ENCODE data around the gene ARHGAP31.
"Not testable (repeated sequence)": the region's sequence is repeated elsewhere in the genome, so short reads cannot be mapped to it uniquely, and the experiment has no call there.

Gene ARHGAP31, protein sequence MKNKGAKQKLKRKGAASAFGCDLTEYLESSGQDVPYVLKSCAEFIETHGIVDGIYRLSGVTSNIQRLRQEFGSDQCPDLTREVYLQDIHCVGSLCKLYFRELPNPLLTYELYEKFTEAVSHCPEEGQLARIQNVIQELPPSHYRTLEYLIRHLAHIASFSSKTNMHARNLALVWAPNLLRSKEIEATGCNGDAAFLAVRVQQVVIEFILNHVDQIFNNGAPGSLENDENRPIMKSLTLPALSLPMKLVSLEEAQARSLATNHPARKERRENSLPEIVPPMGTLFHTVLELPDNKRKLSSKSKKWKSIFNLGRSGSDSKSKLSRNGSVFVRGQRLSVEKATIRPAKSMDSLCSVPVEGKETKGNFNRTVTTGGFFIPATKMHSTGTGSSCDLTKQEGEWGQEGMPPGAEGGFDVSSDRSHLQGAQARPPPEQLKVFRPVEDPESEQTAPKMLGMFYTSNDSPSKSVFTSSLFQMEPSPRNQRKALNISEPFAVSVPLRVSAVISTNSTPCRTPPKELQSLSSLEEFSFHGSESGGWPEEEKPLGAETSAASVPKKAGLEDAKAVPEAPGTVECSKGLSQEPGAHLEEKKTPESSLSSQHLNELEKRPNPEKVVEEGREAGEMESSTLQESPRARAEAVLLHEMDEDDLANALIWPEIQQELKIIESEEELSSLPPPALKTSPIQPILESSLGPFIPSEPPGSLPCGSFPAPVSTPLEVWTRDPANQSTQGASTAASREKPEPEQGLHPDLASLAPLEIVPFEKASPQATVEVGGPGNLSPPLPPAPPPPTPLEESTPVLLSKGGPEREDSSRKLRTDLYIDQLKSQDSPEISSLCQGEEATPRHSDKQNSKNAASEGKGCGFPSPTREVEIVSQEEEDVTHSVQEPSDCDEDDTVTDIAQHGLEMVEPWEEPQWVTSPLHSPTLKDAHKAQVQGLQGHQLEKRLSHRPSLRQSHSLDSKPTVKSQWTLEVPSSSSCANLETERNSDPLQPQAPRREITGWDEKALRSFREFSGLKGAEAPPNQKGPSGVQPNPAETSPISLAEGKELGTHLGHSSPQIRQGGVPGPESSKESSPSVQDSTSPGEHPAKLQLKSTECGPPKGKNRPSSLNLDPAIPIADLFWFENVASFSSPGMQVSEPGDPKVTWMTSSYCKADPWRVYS (N-terminal part only)

DNA sequence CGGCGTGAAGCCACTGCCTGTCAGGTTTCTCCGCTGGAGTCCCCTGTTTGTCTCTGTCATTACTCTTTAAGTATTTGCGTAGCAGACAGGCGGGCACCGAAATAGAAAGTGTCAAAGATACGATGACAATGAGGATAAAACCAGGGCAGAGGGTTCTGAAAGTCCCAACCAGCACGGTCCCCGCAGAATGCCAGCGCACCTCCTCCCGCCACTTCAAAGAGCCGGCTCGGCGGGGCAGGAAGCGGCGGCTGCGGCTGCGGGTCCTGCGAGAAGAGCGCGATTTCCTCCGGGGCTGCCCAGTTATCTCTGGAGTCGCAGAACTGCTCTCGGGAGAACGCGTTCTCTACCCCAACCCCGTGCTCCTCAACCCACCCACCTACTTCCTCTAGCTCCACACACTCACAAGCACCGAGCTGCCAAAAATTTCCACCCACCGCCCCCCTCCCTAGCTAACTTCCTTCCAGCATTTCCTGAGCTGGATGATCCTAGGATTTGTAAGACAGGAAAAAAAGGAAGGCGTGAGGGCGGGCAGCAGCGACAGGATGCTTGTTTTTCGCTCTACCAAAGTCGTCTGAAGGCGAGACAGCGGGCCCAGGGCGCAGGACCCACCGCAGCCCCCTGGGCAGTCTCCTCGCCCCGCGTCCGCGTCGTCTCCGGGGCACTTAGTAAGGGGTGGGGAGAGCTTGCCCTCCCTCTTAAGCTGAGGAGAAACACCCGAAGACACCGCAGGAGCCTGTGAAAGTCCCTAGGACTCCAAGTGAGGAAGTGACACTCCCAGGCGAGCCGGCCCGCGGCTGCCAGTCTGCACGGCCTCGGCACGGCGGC is at the start of gene ARHGAP31:
ARHGAP31 (plus strand) TSS at position 513 of the 825 bp plus-strand sequence. CDS start 522 bp downstream, outside the sequence.
- peak; percentile 14 for DNase-seq

DNA sequence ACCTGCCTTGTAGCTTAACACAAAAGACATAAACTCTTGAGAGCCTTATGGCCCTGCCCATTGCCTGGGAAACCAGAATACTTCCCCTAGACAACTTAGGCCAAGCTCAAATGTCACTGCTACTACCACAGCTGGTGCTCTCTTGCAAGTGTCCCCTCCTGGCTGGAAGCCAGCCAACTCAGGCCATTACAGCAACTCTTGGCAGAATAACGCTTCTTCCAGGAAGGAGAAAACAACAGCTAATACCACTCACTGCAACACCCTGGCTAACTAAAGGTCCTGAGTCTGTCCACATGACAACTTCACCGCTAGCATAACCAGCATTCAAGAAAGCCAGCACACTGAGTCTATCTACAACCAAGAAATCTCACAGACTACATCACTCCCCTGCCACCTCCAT is 48.4 kb upstream of the ARHGAP31 start:
- DNase-seq, result no peak

DNA sequence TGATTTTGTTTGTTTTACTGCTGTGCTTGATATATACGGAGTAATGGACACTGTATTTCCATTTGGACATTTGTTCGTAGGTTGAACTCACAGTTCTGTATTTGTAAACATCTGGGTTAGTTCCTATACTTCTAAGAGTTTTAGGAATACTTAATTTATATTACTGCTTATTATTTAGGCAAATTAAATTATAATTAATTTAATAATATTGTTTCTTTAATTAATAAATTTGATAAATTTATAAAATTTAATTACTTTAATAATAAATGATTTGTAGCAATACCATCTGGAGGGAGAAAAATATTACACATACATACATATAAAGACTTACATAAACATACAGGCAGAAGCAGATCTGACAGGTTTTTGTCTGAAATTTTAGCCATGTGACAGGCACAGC is 39.0 kb upstream of the ARHGAP31 start:
- no peak for DNase-seq

DNA sequence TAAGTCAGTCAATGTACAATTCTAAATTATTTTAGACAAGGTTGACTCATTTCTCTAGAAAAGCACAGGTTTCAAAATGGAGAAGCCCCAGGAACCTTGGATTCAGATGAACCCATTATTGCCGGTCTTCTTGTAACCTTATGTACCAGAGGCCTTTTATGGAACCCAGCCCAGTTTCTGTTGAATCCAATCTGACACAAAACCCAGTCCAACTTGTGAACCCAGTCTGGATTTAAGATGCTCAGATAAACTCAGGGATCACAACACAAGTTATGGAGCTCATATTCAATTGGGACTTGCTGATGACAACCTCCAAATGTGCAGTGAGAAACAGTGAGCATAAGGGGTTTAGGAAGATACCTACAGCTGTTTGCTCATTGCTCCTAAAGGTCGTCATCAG is 37.1 kb upstream of the ARHGAP31 start:
- DNase-seq, result no peak

DNA sequence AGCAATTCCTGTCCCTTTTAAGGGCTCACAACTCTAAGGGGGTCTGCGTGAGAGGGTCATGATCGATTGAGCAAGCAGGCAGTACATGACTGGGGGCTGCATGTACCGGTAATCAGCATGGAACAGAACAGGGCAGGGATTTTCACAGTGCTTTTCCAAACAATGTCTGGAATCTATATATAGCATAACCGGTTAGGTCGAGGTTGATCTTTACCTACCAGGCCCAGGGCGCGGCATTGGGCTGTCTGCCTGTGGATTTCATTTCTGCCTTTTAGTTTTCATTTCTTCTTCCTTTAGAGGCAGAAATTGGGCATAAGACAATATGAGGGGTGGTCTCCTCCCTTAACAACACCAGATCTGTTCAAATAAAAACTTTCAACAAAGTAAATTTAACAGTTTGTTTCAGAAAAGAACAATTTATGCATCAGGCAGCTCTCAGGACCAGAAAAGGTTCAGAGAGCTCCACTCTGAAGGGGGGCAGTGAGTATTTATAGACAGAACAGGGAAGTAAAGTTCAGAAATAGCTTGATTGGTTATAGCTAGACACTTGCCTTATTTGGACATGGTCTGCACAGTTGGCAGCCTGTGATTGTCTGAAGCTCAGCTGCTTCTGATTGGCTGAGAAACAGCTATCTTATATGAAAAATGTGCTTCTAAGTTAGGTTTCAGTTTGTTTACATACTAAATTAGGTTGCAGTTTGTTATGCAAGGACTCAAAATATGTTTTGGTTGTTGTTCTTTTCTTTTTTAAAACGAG is 36.4 kb upstream of the ARHGAP31 start:
- DNase-seq, result no peak

DNA sequence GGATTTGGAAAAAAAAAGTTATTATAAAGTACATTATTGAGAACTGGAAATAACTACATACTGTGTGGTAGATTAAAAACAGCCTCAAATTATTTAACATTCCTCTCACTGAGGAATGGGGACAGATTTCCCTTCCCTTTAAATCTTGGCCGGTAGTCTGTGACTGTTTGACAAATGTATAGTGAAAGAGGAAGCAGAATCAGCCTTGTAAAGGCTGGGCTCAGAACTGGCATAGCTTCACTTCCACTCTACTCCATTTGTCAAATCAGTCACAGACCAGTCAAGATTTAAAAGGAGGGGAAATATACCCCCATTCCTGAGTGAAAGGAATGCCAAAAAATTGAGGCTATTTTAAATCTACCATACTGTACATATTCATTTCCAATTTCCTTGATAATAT is 35.3 kb upstream of the ARHGAP31 start:
- DNase-seq, result no peak

DNA sequence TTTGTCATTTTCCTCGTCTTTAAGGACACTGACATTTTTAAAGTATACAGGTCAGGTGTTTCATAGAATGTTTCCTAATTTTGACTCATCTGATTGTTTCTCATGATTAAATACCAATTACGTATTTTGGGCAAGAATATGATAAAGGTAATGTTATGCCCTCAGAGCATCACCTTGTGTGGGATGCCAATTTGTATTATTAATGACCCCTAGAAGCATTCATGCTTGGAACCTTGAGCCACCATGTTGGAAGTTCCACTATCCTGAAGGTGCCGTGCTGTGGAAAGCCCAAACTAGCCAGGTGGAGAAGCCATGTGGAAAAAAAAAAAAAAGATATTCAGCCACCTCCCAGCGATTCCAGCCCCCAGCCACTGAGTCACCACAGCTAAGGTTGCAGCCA is 34.4 kb upstream of the ARHGAP31 start:
- DNase-seq, result no peak

DNA sequence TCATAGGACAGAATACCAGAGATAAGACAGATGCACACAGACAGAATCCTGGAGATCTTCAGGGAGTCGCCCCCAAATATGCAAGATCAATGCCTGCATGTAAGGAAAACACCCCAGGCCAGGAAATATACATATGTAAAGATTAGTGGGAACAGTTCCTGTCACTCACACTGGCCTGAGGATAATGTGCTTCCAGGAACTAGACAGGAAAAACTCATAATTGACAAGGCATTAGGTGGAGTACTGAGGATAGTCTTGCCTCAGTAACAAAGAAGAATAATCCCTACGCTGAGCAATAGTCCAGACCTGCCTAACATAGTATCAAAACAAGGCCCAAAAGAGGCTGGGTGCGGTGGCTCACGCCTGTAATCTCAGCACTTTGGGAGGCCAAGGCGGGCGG is 33.1 kb upstream of the ARHGAP31 start:
- no peak for DNase-seq

DNA sequence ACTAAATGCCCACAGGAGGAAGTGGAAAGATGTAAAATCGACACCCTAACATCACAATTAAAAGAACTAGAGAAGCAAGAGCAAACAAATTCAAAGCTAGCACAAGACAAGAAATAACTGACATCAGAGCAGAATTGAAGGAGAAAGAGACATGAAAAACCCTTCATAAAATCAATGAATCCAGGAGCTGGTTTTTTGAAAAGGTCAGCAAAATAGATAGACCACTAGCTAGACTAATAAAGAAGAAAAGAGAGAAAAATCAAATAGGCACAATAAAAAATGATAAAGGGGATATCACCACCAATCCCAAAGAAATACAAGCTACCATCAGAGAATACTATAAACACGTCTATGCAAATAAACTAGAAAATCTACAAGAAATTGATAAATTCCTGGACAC is 24.0 kb upstream of the ARHGAP31 start:
- not testable (repeated sequence) for DNase-seq

DNA sequence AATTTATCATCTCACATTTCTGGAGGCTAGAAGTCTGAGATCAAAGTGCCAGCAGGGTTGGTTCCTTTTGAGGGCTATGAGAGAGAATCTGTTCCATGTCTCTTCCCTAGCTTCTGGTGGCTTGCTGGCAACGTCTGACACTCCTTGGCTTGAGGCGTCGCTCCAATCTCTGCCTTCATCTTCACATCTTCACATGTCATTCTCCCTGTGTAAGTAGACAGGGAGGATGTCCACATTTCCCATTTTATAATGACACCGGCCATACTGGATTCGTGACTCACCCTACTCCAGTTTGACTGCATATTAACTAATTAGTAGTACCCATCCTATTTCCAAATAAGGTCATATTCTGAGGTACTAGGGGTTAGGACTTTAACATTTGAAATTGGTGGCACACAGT is 17.5 kb upstream of the ARHGAP31 start:
- DNase-seq, result no peak

DNA sequence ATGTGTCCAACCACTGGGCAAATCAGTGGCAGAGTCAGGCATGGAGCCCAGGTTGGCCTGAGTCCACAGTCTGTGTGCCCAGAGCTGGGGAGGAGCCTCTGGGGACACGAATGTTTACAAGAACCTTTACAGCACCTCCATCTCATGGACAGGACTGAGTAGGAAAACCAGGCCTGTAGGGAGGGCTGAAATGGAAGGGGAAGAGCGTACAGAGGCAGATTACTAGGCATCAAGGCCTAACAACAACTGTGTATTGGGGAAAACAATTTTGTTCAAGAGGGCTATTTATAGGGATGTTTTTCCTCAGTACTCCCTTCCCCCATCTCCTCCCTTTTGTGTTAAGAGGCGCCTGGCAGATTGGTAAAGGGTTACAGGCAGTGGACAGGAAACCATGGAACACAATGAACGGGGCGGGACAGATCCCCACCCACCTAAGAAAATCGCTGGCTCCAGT is 15.1 kb upstream of the ARHGAP31 start:
- no peak for DNase-seq

DNA sequence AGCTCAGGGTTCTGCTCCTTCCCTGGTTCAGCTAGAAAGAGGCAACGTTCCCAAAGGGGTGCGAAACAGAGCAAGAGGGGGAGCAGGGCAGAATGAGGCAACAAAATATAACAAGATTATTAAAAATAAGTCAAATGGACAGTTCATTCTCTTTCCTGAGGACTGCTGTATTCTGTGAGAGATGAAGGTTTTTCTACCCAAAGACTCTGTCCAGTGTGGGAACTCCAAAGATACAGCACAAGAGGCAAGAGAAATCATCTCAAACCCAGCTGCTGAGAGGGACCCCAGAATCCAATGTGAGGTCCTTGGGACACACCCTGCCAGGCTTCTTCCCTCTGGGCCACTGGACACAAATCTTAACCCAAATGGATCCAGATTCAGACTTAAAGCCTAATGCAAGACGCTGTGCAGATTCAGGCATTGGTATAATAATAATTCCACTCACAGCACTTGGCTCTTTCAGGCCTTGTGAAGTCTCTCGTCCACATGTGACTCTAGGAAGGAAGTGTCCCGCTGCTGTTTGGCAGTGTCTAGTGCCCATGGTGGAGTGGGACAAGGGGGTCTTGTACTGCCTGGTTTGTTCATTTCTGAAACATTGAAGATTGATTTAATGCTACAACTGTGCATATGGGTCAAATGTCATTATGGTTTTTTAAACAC is 14.5 kb upstream of the ARHGAP31 start:
- no peak for DNase-seq

DNA sequence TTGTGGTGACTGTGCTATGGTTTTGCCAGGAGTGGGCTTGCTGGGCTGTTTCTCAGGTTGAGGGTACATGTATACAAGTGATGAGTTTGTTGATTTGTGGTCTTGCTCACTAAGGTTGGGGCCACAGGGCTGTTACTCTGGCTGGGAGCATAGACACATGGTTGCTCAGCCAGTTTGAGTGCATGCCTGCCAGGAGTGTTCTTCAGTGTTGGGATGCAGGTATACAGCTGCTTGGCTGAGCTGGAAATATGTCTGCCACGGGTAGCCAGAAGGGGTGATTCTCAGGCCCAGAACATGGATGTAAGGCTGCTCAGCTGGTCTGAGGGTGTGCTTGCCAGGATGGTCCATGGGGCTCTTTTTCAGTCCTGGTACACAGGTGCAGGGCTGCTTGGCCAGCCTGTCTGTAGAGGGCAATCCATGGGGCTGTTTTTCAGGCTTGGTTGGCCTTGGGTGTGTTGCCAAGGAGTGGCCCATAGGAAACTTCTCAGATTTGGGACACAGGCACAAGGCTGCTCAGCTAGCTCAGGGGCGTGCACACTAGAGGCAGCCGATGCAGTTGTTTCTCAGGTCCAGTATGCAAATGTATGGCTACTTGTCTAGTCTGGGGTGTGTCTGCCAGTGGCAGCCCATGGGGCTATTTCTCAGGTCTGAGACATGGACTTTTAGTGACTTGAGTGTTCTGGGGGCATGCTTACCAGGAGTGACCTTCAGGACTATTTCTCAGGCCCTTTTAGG is 5.3 kb upstream of the ARHGAP31 start:
- DNase-seq, result no peak

DNA sequence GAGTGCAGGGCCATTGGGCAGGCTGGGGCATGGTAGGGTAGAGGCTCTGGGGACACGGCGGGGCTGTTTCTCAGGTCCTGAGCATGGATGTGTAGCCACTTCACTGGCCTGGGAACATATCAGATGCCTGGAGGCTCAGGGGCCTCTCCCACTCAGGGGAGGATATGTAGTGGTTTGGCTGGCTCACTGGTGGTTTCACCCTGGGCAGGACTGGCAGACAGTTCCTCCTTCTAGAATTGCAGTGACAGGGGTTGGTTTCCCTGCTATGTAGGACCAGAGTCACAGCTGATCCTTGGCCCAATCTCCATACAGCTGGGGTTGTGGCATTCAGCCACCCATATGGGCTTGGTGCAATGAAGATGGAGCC is 4.8 kb upstream of the ARHGAP31 start:
- no peak for DNase-seq

DNA sequence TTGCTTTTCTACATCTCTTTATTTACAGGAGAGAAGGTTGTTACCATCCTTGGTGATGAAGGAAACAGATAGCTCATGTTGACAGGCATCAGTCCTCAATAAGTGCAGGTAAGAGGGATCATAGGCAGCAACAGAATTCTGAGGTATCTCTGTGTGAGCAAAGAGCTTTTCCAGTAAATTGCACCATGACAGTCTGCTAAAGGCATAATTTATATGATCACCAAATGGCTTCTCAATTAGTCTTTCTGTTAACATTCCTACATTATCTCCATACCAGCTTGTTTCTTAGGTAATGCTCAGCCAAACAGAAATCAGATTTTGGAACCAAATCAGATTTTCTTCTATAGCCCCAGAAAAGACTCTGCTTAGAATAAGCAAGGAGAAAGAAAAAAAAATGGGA is 3.6 kb upstream of the ARHGAP31 start:
- DNase-seq, result no peak

DNA sequence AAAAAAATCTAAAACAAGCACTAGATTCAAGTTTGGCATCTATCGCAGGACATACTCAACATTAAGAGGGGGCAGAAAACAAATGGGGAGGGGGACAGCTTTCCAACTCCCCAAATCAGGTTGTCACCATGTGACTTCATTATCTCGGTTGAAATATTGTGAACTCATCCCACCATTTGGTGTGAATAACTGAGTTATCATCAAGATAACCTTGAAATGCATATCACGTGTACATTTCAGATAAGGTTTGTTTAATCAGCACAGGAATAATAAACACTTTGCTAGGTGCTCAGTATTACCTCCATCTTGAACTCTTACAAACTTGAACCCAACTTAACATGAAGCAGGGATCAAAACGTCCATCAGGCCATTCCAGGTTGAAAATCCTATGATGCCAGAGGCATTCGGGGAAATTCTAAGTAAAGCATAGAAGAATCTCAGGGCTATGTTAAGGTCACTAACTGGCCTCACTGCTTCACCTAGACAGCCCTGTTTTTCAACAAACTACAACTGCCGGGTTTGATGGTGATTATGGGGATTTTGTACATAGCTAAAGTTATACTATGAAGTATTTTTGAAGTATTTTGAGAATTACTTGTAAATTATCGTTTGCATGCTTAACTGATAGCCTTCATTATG is 3.0 kb upstream of the ARHGAP31 start:
- no peak for DNase-seq

DNA sequence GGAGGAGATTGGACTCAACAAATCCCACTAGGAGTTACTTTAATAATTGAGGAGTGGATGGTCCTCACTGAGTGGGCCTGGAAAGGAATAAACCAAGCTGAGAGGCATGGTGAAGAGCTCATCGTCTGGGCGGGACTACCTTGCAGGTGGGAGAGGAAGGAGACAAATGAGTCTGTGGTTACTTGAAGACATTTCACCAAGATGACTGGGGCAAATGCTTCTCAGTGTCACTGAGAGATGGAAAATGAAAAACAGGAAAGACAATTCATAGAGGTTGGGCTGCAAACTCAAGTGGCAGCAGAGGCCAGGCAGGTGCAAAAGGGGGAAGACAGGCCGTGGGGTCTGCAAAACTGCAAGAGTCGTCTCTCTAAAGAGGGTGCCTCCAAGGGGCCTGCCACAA is 1.5 kb upstream of the ARHGAP31 start:
- no peak for DNase-seq

DNA sequence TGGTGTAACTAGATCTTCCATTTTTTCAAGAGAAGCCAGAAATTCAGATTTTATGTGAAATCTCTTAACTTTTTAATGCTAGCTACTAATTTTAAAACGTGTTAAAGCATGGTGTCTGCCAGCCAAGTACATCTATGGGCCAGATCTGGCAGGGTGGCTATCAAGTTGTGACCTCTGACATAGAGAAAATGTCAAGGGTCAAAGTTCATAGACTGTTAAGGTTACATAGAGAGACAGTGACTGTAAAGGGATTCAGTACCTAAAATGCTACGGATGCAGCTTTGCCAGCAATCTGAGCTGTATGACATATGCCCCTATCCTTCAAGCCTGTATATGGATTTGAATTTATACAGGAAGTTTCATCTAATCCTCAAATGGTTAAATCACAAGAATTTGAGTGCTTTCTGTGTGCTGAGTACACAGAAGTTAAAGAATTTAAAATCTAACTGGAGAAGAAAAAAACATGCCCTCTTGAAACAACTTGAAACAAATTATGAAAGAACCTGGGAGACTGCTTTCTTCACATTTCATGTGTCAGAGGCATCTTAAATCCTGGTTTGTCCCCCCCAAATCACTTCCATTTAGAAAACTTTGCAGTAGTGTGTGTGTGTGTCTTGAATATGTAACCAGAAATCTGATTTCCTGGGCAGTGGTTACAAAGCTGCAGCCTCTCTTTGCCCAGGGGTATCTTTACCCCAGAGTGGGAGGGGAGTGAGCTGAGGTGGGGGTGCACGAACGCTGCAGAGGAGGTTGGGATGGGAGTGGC is 895 bp upstream of the ARHGAP31 start:
- DNase-seq, result no peak
